ENCODE data around the gene ARID4B.
"Not testable (repeated sequence)": the region's sequence is repeated elsewhere in the genome, so short reads cannot be mapped to it uniquely, and the experiment has no call there.

The ARID4B gene

GRCh38 chr1:235159284-235159683, 168.7 kb downstream of the ARID4B start:
- not testable (repeated sequence) for DNase-seq

DNA sequence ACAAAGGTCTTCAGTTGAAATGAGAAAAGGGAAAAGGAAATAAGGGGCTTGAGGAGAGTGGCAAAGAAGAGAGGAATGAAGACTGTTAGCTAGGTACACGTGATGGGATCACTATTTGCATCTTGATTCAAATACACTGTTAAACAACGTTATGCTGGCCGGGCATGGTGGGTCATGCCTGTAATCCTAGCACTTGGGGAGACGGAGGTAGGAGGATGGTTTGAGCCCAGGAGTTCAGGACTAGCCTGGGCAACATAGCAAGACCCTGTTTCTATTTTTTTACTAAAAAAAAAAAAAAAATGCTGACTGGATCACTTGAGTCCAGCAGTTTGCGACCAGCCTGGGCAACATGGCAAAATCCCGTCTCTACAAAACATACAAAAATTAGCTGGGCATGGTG, 169.3 kb downstream of the ARID4B start:
- DNase-seq = no peak

GRCh38 chr1:235157150-235157549, 170.8 kb downstream of the ARID4B start:
- DNase-seq = no peak

- DNase-seq = no peak
Observed at GRCh38 chr1:235156740-235157139, 171.2 kb downstream of the ARID4B start.

- no peak for DNase-seq
Observed at GRCh38 chr1:235156265-235156664, 171.7 kb downstream of the ARID4B start.

- no peak for DNase-seq
Observed at GRCh38 chr1:235152235-235152634, 175.7 kb downstream of the ARID4B start.

DNA sequence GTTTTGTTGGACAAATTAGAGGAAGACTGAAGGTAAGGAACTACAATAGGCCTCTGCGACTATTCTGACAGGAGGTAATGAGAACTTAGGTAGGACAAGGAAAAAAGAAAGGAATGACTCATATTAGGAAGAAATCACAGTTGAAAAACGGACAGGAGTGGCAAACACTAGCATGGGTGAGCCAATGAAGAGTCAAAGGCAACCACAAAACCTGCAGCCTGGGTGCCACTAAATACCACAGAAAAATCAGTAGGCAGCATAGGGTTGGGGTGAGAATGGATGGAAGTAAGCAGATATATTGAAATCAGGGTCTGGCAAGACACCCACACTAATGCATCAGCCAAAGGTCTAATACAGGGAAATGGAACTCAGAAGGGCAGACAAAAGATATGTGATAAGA, 176.9 kb downstream of the ARID4B start:
- DNase-seq = no peak

GRCh38 chr1:235149824-235150223, 178.2 kb downstream of the ARID4B start:
- no peak for DNase-seq

DNA sequence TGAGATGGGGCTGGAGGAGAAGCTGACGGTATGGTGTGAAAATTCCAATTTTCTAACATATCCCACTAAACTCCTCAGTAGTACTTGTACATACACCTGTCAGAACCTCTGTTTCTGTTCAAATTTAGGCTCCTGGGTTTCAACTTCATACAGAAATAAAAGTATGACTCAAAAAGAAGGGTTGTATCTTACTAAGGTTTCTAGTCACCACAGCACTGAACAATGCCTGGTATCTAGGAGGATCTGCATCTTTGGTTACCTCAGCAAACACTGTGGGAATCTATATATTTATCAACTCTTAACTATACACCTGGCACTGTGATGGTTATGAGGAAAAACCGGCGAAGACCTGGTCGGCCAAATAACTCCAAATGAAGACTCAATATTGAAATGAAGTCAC, 180.7 kb downstream of the ARID4B start:
- no peak for DNase-seq

DNA sequence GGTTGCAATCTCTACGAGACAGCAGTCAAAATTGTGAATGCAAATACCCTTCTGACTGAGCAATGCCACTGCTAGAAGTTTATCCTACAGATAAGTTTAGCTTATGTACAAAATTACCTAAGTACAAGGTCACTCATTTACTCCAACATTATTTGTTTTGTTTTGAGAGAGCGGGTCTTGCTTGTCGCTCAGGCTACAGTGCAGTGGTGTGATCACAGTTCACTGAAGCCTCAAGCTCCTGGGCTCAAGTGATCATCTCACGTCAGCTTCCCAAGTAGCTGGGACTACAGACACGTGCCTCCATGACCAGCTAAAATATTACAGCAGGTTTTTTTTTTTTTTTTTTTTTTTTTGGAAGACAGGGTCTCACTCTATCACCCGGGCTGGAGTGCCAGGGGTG, 182.3 kb downstream of the ARID4B start:
- DNase-seq = no peak

- DNase-seq = no peak
Observed at GRCh38 chr1:235142991-235143390, 185.0 kb downstream of the ARID4B start.

DNA sequence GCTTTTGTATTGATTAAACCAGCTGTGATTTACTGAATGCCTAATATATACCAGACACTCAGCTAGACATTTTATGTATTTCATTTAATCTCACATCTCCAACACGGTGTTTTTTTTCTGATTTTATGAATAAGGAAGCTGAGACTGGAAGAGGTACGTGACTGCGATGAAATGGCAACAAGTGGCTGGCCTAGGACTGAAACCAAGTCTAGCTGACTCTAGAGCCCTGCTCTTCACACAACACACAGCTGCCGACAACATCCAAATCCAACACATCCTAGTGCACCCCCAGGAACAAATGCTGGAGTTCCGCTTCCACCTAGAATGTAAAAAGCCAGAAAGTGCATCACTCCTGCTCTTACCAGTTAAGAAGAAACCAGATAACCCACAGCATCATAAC, 188.7 kb downstream of the ARID4B start:
- DNase-seq = no peak

DNA sequence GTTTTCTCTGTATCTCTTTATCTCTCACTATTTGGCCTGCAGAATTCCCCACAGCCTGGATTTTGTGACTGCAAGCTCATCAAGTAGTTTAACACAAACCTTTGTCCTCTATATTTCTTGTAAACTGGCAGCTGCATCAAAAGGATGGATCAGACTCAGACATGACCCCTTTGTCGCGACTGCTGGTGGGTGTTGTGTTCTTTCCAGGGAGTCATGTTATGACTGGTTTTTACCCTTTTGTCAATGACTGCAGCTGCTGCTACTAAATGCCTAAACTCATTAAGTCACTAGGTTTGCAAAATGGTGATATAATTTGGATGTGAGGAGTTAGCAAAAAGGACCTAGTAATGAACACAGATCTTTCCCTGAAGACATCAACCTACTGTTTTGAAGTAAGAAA, 189.2 kb downstream of the ARID4B start:
- no peak for DNase-seq

GRCh38 chr1:235136111-235136510, 191.9 kb downstream of the ARID4B start:
- DNase-seq = no peak

GRCh38 chr1:235134171-235134570, 193.8 kb downstream of the ARID4B start:
- no peak for DNase-seq

DNA sequence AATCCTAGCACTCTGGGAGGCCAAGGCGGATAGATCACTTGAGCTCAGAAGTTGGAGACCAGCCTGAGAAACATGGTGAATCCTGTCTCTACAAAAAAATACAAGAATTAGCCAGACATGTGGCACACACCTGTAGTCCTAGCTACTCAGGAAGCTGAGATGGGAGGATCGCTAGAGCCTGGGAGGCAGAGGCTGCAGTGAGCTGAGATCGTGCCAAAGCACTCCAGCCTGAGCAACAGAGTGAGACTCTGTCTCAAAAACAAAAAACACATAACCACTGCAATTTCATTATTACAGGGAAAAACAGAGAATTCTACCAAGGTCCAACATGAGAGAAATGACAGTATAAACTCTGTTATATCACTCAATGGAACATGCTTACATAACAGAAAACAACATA, 194.9 kb downstream of the ARID4B start:
- no peak for DNase-seq

DNA sequence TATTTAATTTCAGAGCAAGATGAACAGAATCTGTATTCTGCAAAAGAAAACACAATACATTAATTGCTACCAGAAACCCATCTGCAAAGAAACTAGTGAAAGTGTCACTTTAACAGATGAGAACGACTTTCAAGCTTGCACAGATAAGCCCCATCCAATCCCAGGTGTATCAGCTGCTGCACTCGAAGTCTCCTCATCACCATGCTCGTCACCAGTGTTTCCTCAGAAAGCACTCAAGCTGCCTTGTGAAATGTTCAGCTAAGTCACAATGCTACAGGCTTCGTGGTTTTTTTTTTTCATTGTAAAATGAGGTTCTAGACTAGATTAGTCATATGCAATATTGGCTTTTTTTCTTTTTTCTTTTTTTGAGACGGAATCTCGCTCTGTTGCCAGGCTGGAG, 196.0 kb downstream of the ARID4B start:
- DNase-seq = no peak

- no peak for DNase-seq
Observed at GRCh38 chr1:235130766-235131270, 197.2 kb downstream of the ARID4B start.

- no peak for DNase-seq
Observed at GRCh38 chr1:235129774-235130570, 198.0 kb downstream of the ARID4B start.

DNA sequence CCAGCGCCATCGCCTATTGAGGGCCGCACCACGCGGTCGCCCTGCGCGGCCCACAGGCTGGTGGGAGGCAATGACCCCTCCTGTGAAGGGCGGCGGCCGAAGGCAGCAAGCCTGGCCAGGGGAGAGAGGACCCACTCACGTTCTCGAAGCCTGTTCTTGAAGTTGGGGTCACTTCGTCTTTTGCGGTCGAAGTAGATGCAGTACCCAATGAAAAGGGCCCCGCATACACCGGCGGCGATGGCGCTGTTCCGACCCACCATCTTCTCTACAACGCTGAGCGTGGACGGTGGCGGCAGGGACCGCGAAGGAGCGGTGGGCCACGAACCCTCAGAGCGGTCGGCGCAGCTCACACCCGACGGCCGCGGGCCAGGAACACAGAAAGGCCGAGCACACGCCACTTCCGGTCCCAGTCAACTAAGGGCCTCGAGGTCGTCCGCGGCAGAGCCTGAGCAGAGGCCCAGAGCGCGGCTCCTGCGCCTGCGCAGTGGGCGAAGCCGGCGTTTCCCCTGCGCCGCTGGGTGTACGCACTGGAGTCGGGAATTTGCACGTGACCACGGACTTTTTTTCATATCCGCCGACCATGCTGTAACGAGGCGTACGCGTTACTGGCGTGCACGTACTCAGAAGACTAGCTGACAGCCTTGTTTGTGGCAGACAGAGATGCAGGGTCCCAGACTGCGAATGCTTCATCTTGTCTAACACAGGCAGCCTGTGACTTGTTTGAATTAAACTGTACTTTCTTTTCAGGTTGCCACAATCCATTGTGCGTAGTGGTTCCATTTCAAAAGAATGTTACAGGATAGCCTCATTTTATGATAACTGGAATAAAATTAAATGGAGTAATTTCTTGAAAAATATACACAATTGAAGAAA, 199.3 kb downstream of the ARID4B start, which contains the start of gene TOMM20:
TSS of gene TOMM20 (minus strand) at position 382 of the 873 bp plus-strand sequence. CDS start at position 260, 122 bp downstream.
- peak; percentile 99 for DNase-seq

- peak; percentile 1 to 6 for DNase-seq
Observed at GRCh38 chr1:235127732-235128455, 200.1 kb downstream of the ARID4B start.

DNA sequence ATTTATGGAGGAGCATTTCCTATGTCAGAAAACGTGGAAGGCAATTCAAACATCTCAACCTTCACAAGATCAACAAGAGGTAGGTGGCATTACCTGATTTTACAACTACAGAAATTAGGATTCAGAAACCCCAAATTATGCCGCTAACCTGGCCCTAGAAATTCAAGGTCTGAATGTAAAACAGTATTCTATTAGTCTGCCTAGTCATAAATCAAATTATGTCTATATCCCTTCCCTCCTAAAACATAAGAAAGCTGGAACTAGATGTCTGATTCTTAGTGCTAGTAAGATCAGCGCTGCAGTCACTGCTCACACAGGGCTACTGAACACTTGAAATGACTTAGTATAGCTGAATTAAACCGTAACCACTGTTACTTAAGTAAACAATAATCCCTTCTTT, 200.8 kb downstream of the ARID4B start:
- no peak for DNase-seq

DNA sequence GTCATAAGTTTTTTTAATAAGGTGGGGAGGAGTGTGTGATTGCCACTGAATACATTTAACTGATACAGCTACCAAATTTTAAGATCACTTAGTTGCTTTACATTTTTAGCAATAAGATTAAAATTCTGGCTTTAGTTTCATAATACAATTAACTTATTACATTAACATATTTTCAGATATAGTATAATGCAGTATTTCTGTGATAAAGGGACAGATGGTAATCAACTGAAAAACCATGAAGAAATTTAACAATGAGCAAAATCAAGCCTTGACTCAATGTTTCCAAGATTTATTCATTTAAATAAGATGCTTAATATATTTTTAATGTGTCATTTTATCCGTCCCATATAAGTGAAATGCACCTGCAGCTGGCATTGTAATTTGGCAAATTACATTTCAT, 203.3 kb downstream of the ARID4B start:
- DNase-seq = no peak

Measured in inflammatory macrophage (primary cell).